Astrocyte (in vitro differentiated cells and primary cell): ENCODE results near the gene ANKRD29. TPM values are rescaled to one million over a fixed set of nuclear protein-coding genes. Genes with fewer than 3 reads are reported as not detected.

Experiments used
- DNase-seq: peaks from one replicate; pipeline ENCODE4 v3.0.0-alpha.2; 2010; ENCODE audit warnings: low read depth
- FAIRE-seq: peaks from 2 replicates; lab custom pipeline; 2011; peaks lifted over from hg19 to GRCh38; lab: Jason Lieb, UNC
- H2AFZ ChIP-seq: 2 replicates; pipeline ENCODE4 v1.6.0; 2012; ENCODE audit warnings: low read depth, low read length, inconsistent platforms
- H3K27ac ChIP-seq: 2 replicates; pipeline ENCODE4 v1.5.1; 2011; ENCODE audit warnings: low read depth, low read length, inconsistent platforms
- H3K27me3 ChIP-seq: 2 replicates; pipeline ENCODE4 v1.6.0; 2011; ENCODE audit warnings: low read length, inconsistent platforms; ENCODE audit not compliant: insufficient read depth
- H3K36me3 ChIP-seq: 2 replicates; pipeline ENCODE4 v1.5.1; 2011; ENCODE audit warnings: low read length, inconsistent platforms; ENCODE audit not compliant: insufficient read depth
- H3K4me1 ChIP-seq: 2 replicates; pipeline ENCODE4 v1.5.1; 2011; ENCODE audit warnings: low read length, inconsistent platforms; ENCODE audit not compliant: insufficient read depth
- H3K4me2 ChIP-seq: 2 replicates; pipeline ENCODE4 v1.6.0; 2012; ENCODE audit warnings: low read length, inconsistent platforms
- H3K4me3 ChIP-seq: 2 replicates; pipeline ENCODE4 v1.5.1; 2011; ENCODE audit warnings: low read depth, mild to moderate bottlenecking, low read length, inconsistent platforms; ENCODE audit not compliant: insufficient read depth
- H3K79me2 ChIP-seq: 2 replicates; pipeline ENCODE4 v1.6.0; 2012; ENCODE audit warnings: mild to moderate bottlenecking, low read length, inconsistent platforms; ENCODE audit not compliant: insufficient read depth
- H3K9ac ChIP-seq: 2 replicates; pipeline ENCODE4 v1.6.0; 2012; ENCODE audit warnings: mild to moderate bottlenecking, low read length, inconsistent platforms
- H3K9me3 ChIP-seq: 2 replicates; pipeline ENCODE4 v1.5.1; 2012; ENCODE audit warnings: low read depth, mild to moderate bottlenecking, low read length, inconsistent platforms; ENCODE audit not compliant: insufficient read depth
- H4K20me1 ChIP-seq: 2 replicates; pipeline ENCODE4 v1.6.0; 2012; ENCODE audit warnings: low read length, inconsistent platforms; ENCODE audit not compliant: insufficient read depth
- H3K27ac Mint-ChIP-seq: one replicate; pipeline ENCODE4 v1.8.0; 2021; ENCODE audit warnings: mild to moderate bottlenecking, mixed read lengths; ENCODE audit not compliant: unreplicated experiment
- H3K27me3 Mint-ChIP-seq: one replicate; pipeline ENCODE4 v1.8.0; 2021; ENCODE audit warnings: low read depth, mixed read lengths; ENCODE audit not compliant: unreplicated experiment
- H3K36me3 Mint-ChIP-seq: one replicate; pipeline ENCODE4 v1.8.0; 2021; ENCODE audit warnings: low read depth, mixed read lengths; ENCODE audit not compliant: unreplicated experiment
- H3K4me1 Mint-ChIP-seq: one replicate; pipeline ENCODE4 v1.8.0; 2021; ENCODE audit warnings: low read depth, mixed read lengths; ENCODE audit not compliant: unreplicated experiment
- H3K4me3 Mint-ChIP-seq: one replicate; pipeline ENCODE4 v1.8.0; 2021; ENCODE audit warnings: mild to moderate bottlenecking, moderate library complexity, mixed read lengths; ENCODE audit not compliant: unreplicated experiment
- H3K9me3 Mint-ChIP-seq: one replicate; pipeline ENCODE4 v1.8.0; 2021; ENCODE audit warnings: mild to moderate bottlenecking, mixed read lengths; ENCODE audit not compliant: unreplicated experiment
- EZH2 ChIP-seq: IDR thresholded peaks from 2 replicates; pipeline ENCODE4 v1.6.1; 2012; ENCODE audit warnings: mild to moderate bottlenecking, low read length, inconsistent platforms; ENCODE audit not compliant: insufficient read depth
- total RNA-seq: library from RNA; stranded (reverse); gene quantifications from 2 replicates; pipeline ENCODE4 v1.2.1, GENCODE V29; 2021
- TF ChIP-seq, protein P1 (sequence below): IDR thresholded peaks from 2 replicates; pipeline ENCODE4 v1.5.1; 2011; ENCODE audit warnings: low read depth, mild to moderate bottlenecking, inconsistent platforms, low read length, moderate library complexity; ENCODE audit not compliant: insufficient read depth

The ANKRD29 gene
- total RNA-seq, 1 donor from 2014 or later, result 0.75 TPM

DNA sequence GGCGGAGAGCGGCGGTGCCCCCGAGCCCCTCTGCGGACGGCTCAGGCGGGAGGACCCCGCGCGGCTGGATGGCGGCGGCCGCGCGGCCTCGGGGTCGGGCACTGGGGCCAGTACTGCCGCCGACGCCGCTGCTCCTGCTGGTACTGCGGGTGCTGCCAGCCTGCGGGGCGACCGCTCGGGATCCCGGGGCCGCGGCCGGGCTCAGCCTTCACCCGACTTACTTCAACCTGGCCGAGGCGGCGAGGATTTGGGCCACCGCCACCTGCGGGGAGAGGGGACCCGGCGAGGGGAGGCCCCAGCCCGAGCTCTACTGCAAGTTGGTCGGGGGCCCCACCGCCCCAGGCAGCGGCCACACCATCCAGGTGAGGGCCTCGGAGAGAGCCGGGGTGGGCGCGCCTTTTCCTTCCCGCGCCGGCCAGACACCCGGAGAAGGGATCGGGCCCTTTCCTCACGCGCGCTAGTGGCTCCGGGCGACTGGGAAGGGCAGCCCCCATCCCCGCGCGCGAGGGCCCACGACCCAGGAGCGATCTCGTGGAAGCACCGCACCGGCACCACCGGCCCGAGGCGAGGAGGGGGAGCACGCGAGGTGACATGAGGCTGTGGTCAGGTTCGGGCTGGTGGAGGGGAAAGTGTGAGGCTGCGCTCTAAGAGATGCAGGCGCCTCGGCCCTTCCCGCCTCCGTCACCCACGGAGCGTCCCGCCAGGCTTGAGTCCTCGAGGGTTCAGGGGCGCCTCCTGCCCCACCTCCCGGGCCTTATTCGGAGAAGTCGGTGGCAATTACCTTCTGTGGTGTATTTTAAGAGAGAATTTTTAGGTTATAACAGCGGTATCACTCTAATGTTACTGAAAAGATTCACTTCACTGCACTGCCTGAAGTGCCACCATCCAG, 27.1 kb upstream of the ANKRD29 start:
- Histone ChIP-seq H3K9ac (peak overlapping the region; percentile 14), H3K36me3 (no peaks in the 10 kb centered on the region), H3K27ac (no peak overlapping the region), H3K79me2 (no peaks in the 10 kb centered on the region), H2AFZ (peak overlapping the region; percentile 73), H4K20me1 (no peaks in the 10 kb centered on the region), H3K4me2 (peak overlapping the region; percentile 86), H3K4me1 (peaks cover 14% of the 10 kb centered on the region), H3K9me3 (no peaks in the 10 kb centered on the region), H3K4me3 (peak overlapping the region; percentile 48), H3K27me3 (peaks cover 31% of the 10 kb centered on the region)
- Mint-ChIP-seq H3K4me3 (peak overlapping the region; percentile 23), H3K36me3 (no peaks in the 10 kb centered on the region), H3K27me3 (peaks cover 30% of the 10 kb centered on the region), H3K27ac (no peak overlapping the region), H3K9me3 (no peaks in the 10 kb centered on the region), H3K4me1 (peaks cover 3% of the 10 kb centered on the region)
- no peak for DNase-seq
- TF ChIP-seq, protein P1, sequence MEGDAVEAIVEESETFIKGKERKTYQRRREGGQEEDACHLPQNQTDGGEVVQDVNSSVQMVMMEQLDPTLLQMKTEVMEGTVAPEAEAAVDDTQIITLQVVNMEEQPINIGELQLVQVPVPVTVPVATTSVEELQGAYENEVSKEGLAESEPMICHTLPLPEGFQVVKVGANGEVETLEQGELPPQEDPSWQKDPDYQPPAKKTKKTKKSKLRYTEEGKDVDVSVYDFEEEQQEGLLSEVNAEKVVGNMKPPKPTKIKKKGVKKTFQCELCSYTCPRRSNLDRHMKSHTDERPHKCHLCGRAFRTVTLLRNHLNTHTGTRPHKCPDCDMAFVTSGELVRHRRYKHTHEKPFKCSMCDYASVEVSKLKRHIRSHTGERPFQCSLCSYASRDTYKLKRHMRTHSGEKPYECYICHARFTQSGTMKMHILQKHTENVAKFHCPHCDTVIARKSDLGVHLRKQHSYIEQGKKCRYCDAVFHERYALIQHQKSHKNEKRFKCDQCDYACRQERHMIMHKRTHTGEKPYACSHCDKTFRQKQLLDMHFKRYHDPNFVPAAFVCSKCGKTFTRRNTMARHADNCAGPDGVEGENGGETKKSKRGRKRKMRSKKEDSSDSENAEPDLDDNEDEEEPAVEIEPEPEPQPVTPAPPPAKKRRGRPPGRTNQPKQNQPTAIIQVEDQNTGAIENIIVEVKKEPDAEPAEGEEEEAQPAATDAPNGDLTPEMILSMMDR, result no peak
- TF ChIP-seq EZH2, result peak; percentile 86
- no peak for FAIRE-seq

DNA sequence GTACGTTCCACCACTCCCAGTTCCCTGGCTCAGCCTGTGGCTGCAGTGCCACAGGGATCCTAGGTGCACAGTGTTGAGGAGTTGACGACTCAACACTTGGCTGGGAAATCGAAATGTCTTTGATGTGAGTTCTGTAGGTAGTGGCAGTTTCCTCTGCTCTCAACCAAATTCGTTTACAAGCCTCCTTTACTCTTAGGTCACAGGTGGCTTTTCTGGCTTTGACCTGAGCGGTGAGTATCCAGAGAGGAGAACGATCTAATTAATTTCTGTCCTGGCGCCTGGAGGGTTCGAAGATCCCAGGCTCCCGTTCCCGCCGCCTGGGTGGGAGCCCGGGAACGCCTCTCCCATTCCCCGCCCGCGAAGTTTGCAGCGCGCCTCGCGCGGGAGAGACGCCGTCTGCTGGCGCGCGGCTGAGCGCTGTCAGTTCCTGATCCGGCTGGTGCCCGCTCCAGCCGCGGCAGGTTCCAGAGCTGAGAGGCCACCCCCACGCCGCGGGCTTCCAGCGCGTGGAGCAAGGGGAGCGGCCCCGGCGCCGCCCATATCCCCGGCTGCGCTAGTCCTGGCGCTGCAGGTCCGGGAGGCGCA, 26.4 kb upstream of the ANKRD29 start, which contains the start of gene LAMA3:
Gene LAMA3 (plus strand): TSS at position 423 of the 585 bp plus-strand sequence. CDS start 231 bp downstream, outside the sequence.
- H3K36me3 ChIP-seq, result no peaks in the 10 kb centered on the region
- H3K4me2 ChIP-seq, result peak within 1 kb of the TSS; percentile 86
- H3K27ac ChIP-seq, result no peak within 1 kb of the TSS
- peak within 1 kb of the TSS; percentile 73 for H2AFZ ChIP-seq
- H3K9ac ChIP-seq, result peak within 1 kb of the TSS; percentile 14
- DNase-seq, result no peak
- no peaks in the 10 kb centered on the region for H3K36me3 Mint-ChIP-seq
- peaks cover 13% of the 10 kb centered on the region for H3K4me1 ChIP-seq
- no peaks in the 10 kb centered on the region for H3K4me1 Mint-ChIP-seq
- H3K9me3 Mint-ChIP-seq, result no peaks in the 10 kb centered on the region
- no peaks in the 10 kb centered on the region for H3K79me2 ChIP-seq
- peaks cover 35% of the 10 kb centered on the region for H3K27me3 Mint-ChIP-seq
- H3K27me3 ChIP-seq, result peaks cover 31% of the 10 kb centered on the region
- no peaks in the 10 kb centered on the region for H4K20me1 ChIP-seq
- peak within 1 kb of the TSS; percentile 48 for H3K4me3 ChIP-seq
- TF ChIP-seq EZH2, result no peak
- no peak for FAIRE-seq
- H3K9me3 ChIP-seq, result no peaks in the 10 kb centered on the region
- H3K4me3 Mint-ChIP-seq, result peak within 1 kb of the TSS; percentile 79
- H3K27ac Mint-ChIP-seq, result no peak within 1 kb of the TSS

DNA sequence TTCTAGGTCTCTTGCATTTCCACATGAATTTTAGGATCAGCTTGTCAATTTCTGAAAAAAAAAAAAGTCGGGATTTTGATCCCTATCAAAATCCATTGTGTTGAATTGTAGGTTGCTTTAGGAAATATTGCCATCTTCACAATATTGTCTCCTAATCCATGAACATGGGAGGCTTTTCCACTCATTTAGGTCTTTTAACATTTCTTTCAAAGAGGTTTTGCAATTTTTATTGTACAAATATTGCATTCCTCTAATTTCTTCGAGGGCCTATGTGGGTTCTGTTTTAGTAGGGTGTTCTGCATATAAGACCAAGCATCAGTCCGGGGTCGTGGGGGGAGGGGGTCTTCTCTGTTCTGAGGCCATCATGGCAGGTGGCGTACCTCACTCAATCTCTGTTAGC, 25.8 kb upstream of the ANKRD29 start:
- Mint-ChIP-seq H3K4me3 (no peak overlapping the region), H3K27ac (no peak overlapping the region), H3K27me3 (peaks cover 41% of the 10 kb centered on the region), H3K9me3 (no peaks in the 10 kb centered on the region), H3K36me3 (no peaks in the 10 kb centered on the region), H3K4me1 (no peaks in the 10 kb centered on the region)
- Histone ChIP-seq H3K4me2 (no peak overlapping the region), H3K4me3 (no peak overlapping the region), H3K4me1 (peaks cover 13% of the 10 kb centered on the region), H2AFZ (no peak overlapping the region), H3K36me3 (no peaks in the 10 kb centered on the region), H3K9ac (no peak overlapping the region), H3K9me3 (no peaks in the 10 kb centered on the region), H3K27ac (no peak overlapping the region), H3K27me3 (peaks cover 31% of the 10 kb centered on the region), H4K20me1 (no peaks in the 10 kb centered on the region), H3K79me2 (no peaks in the 10 kb centered on the region)
- TF ChIP-seq, protein P1, result no peak
- no peak for TF ChIP-seq EZH2
- no peak for DNase-seq
- FAIRE-seq, result no peak
